Stimulated activated CD8-positive, alpha-beta memory T cell treated with anti-CD3 and anti-CD28 coated beads, Interleukin-7, amount 100 ng/mL, for 24 hours (primary cell): Measurements from ENCODE around the gene OR4S2.

Source experiments
- DNase-seq: peaks from one replicate; pipeline ENCODE4 v3.0.0-alpha.2; 2020; ENCODE audit warnings: low read depth

Gene OR4S2

DNA sequence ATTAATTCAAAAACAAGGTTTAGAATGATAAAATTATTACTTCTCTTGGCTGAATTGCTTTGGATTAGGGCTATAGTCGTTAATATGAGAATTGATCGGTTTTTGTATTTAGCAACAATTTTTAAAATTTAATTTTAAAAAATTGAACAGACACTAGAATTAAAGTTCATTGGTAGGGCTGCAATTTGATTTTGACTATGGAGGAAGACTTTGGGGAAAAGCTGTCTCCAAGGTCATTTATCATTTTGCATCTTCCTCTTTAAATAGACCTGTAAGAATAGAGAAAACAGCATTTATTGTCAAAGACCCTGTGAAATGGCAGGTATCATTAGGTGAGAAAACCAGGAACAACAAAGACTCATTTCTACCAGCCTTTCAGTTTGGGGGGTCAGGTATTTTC, at the start of gene OR4S2:
Gene OR4S2 (plus strand): TSS at position 301 of the 400 bp plus-strand sequence. CDS start 2,577 bp downstream, outside the sequence.
- DNase-seq: no peak

- no peak for DNase-seq
Measured at GRCh38 chr11:55607545-55607944, 40.6 kb upstream of the OR4S2 start, which contains the start of gene OR4C11. Gene OR4C11, minus strand, starts transcription at chr11:55607645. Its CDS starts 3,272 bp downstream, at chr11:55604373.

DNA sequence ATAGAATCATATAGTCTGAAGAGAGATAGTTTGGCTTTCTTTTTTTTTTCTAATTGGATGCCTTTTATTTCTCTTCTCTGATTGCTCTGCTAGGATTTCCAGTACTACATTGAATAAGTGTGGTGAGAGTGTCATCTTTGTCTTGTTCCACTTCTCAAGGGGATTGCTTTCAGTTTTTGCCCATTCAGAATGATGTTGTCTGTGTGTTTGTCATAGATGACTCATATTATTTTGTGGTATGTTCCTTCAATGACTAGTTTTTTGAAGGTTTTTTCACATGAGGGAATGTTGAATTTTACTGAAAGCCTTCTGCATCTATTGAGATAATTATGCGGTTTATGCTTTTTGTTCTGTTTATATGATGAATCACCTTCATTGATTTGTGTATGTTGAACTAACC, 23.6 kb upstream of the OR4S2 start:
- DNase-seq: no peak

- no peak for DNase-seq
Measured at GRCh38 chr11:55634813-55635212, 13.3 kb upstream of the OR4S2 start, which contains the start of gene OR4P4. Gene OR4P4, plus strand, starts transcription at chr11:55635113.

DNA sequence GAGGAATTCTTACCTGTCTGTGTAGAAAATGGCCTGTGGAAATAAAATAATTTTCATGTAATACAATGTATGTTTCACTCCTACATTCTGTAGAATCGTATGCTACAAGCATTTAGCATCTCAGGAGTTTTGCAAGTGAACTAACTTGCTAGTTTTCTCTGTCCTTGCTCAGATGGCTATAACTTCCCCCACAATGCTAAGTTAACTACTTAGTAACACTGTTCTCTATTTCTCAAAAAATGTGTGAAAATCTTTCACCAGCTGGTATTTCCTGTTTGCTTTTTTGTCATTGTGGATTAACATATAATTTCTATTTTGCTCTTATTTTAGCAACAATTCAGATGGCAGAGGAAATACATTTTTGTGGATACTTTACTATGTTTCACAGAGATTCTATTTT, 4.4 kb downstream of the OR4S2 start:
- DNase-seq: no peak

DNA sequence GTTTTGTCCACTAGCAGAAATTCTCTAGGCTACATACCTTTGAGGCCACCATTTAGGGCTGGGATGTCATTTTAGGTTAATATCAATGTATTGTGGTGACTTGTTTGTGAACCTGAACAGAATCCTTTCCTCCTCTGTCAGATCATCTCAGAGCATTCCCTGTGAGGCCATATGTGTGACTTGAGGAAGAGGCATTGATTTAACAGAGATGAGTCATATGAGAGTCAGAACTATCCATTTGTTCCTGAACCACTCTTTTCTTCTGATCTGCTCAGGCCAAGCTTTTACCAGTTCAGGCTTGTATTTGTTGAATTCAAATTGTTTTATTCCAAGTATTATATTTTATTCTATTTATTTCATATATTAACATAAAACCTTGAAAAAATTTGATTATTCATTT, 7.0 kb downstream of the OR4S2 start:
- DNase-seq: no peak

GRCh38 chr11:55658031-55658573, 10.0 kb downstream of the OR4S2 start:
- DNase-seq: no peak

GRCh38 chr11:55658608-55659007, 10.5 kb downstream of the OR4S2 start:
- DNase-seq: no peak

DNA sequence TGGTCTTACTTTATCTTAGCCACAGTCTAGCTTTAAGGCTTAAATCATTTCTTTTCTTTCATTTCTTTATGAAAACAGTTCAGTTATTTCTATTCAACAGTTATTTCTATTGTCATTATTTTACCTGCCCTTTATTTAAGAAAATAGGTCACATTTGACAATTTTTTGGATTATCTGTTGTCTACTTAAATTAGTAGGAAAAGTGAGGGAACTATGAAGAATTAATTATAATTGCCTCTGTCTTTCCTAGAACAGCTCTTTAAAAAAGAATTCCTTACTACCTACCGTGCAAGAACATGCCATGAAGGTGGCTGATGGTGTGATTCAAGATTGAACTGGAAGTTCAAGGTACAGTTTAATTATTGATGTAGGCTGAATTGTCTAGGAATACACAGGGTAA, 13.8 kb downstream of the OR4S2 start, which contains the start of gene OR4C6:
Gene OR4C6 (plus strand): TSS at position 301 of the 400 bp plus-strand sequence. CDS start 2,966 bp downstream, outside the sequence.
- DNase-seq: no peak

DNA sequence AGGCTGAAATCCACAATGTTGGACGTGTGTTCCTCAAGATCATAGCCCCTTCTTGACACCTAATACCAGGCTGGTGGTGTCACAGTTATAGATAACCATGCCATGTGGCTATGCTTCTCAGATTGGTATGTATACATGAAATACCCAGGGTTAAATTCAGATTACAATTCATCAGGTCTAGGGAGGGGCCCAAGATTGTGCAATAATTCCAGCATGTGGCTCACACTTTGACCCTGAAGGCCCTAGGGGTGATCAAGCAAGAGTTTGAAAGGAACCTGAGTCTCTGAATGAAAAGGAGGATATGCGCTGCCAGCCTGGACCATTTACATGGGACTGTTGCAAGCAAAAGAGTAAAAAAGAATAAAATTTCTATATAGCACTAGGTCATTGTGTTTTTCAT, 21.2 kb downstream of the OR4S2 start:
- DNase-seq: no peak

DNA sequence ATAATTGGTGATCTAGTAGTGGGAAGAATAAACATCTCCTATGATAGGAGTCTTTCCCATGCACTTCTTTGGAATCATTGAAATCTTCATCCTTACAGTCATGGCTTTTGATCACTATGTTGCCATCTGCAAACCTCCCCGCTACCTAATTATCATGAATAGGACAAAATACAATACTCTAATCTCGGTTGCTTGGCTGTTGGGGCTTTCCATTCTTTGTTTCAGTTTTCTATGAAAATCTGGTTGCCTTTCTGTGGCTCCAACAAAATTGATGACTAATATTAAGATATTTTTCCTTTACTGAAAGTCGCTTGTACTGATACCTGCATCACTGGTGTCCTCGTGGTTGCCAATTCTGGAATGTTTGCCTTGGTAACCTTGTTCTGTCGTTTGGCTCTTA, 25.7 kb downstream of the OR4S2 start:
- DNase-seq: no peak

DNA sequence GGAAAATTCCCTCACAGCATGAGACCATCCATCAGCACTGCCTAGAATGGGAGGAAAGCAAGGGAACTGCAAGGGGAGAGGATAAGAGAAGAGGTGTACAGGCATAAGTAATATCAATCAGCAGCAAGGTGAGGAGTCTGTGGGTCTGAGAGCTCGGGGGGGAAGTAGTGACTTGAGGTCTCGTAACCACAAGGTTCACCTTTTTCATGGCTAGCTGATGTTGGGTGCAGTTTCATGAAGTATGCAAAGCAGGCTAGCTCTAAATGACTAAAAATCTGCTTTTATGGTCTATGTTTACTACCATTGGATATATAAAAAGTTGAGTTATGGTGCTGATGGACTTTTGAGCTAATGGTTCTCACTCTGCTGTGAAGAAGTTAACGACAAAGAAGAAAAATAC, 49.7 kb downstream of the OR4S2 start:
- DNase-seq: no peak

DNA sequence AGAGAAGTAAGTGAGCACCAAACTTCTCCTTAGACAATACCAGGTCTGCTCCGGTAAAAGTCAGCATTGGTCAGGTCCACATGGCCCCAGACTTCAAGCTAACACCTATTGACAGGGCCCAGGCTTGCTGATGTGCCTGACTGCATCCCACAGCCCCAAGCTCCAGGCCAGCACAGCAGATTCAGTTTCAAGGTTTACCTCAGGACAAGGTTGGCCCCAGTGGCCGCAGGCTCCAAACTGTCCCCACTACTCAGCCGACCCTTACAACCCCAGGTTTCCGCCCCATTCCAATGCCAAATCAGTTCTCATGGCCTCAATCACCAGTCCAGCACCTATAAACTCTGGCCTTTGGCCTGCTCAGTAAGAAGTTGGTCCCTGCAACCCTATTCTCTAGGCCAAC, 53.3 kb downstream of the OR4S2 start:
- no peak for DNase-seq
